Measurements from ENCODE around the gene DSE. TPM values are rescaled to one million over a fixed set of nuclear protein-coding genes. Genes with fewer than 3 reads are reported as not detected.

Gene DSE
- total RNA-seq, 3 donors from 2014 or later: 2.0 to 4.7 (median 3.4) TPM

GRCh38 chr6:116446399-116446798 is 75.7 kb downstream of the DSE start:
- no peak for ATAC-seq
- no peak overlapping the region for H3K4me3 Mint-ChIP-seq
- peaks cover 17% of the 10 kb centered on the region for H3K27me3 Mint-ChIP-seq (ENCODE audit: low read depth)
- no peak for DNase-seq
- peaks cover 18% of the 10 kb centered on the region for H3K4me1 Mint-ChIP-seq (ENCODE audit: low read depth)
- no peaks in the 10 kb centered on the region for H3K36me3 Mint-ChIP-seq (ENCODE audit: insufficient read depth)
- H3K9me3 Mint-ChIP-seq: no peaks in the 10 kb centered on the region

GRCh38 chr6:116447052-116447451 is 76.3 kb downstream of the DSE start:
- Mint-ChIP-seq H3K9me3 (no peaks in the 10 kb centered on the region), H3K36me3 (ENCODE audit: insufficient read depth) (no peaks in the 10 kb centered on the region), H3K4me1 (ENCODE audit: low read depth) (peaks cover 18% of the 10 kb centered on the region), H3K4me3 (no peak overlapping the region), H3K27me3 (ENCODE audit: low read depth) (peaks cover 14% of the 10 kb centered on the region)
- ATAC-seq (no peak), DNase-seq (no peak)

- Mint-ChIP-seq H3K27me3 (ENCODE audit: low read depth) (peaks cover 11% of the 10 kb centered on the region), H3K4me1 (ENCODE audit: low read depth) (peaks cover 18% of the 10 kb centered on the region), H3K36me3 (ENCODE audit: insufficient read depth) (no peaks in the 10 kb centered on the region), H3K4me3 (no peak overlapping the region), H3K9me3 (no peaks in the 10 kb centered on the region)
- DNase-seq (no peak), ATAC-seq (peak in 1 of 2 donors; percentile 65)
These were observed 76.8 kb downstream of the DSE start for GRCh38 chr6:116447496-116448011.

- no peak for ATAC-seq
- H3K36me3 Mint-ChIP-seq (ENCODE audit: insufficient read depth): no peaks in the 10 kb centered on the region
- no peaks in the 10 kb centered on the region for H3K9me3 Mint-ChIP-seq
- H3K4me3 Mint-ChIP-seq: no peak overlapping the region
- DNase-seq: no peak
- peaks cover 10% of the 10 kb centered on the region for H3K27me3 Mint-ChIP-seq (ENCODE audit: low read depth)
- peaks cover 15% of the 10 kb centered on the region for H3K4me1 Mint-ChIP-seq (ENCODE audit: low read depth)
These were observed 78.8 kb downstream of the DSE start for GRCh38 chr6:116449565-116449964.

- Mint-ChIP-seq H3K36me3 (ENCODE audit: insufficient read depth) (no peaks in the 10 kb centered on the region), H3K9me3 (no peaks in the 10 kb centered on the region), H3K27me3 (ENCODE audit: low read depth) (peaks cover 9% of the 10 kb centered on the region), H3K4me3 (no peak overlapping the region), H3K4me1 (ENCODE audit: low read depth) (peaks cover 8% of the 10 kb centered on the region)
- DNase-seq (no peak), ATAC-seq (no peak)
These were observed 79.5 kb downstream of the DSE start for GRCh38 chr6:116450185-116450710.

GRCh38 chr6:116450769-116451740 is 80.3 kb downstream of the DSE start:
- Mint-ChIP-seq H3K9me3 (no peaks in the 10 kb centered on the region), H3K27me3 (ENCODE audit: low read depth) (peaks cover 8% of the 10 kb centered on the region), H3K4me1 (ENCODE audit: low read depth) (peaks cover 8% of the 10 kb centered on the region), H3K4me3 (no peak overlapping the region), H3K36me3 (ENCODE audit: insufficient read depth) (no peaks in the 10 kb centered on the region)
- ATAC-seq: no peak
- DNase-seq: no peak

- peaks cover 8% of the 10 kb centered on the region for H3K4me1 Mint-ChIP-seq (ENCODE audit: low read depth)
- H3K27me3 Mint-ChIP-seq (ENCODE audit: low read depth): peaks cover 8% of the 10 kb centered on the region
- ATAC-seq: no peak
- no peaks in the 10 kb centered on the region for H3K36me3 Mint-ChIP-seq (ENCODE audit: insufficient read depth)
- H3K4me3 Mint-ChIP-seq: no peak overlapping the region
- H3K9me3 Mint-ChIP-seq: no peaks in the 10 kb centered on the region
- no peak for DNase-seq
These were observed 81.2 kb downstream of the DSE start for GRCh38 chr6:116451916-116452315.

- DNase-seq (no peak), ATAC-seq (no peak)
- Mint-ChIP-seq H3K4me1 (ENCODE audit: low read depth) (peaks cover 8% of the 10 kb centered on the region), H3K9me3 (no peaks in the 10 kb centered on the region), H3K27me3 (ENCODE audit: low read depth) (peaks cover 8% of the 10 kb centered on the region), H3K36me3 (ENCODE audit: insufficient read depth) (no peaks in the 10 kb centered on the region), H3K4me3 (no peak overlapping the region)
These were observed 81.8 kb downstream of the DSE start for GRCh38 chr6:116452531-116452930.

- no peak for DNase-seq
- Mint-ChIP-seq H3K27me3 (ENCODE audit: low read depth) (peaks cover 19% of the 10 kb centered on the region), H3K4me3 (no peak overlapping the region), H3K4me1 (ENCODE audit: low read depth) (peaks cover 4% of the 10 kb centered on the region), H3K9me3 (no peaks in the 10 kb centered on the region), H3K36me3 (ENCODE audit: insufficient read depth) (no peaks in the 10 kb centered on the region)
- no peak for ATAC-seq
These were observed 85.4 kb downstream of the DSE start for GRCh38 chr6:116456106-116456505.

- Mint-ChIP-seq H3K36me3 (ENCODE audit: insufficient read depth) (no peaks in the 10 kb centered on the region), H3K4me1 (ENCODE audit: low read depth) (peaks cover 10% of the 10 kb centered on the region), H3K9me3 (no peaks in the 10 kb centered on the region), H3K27me3 (ENCODE audit: low read depth) (peaks cover 21% of the 10 kb centered on the region), H3K4me3 (no peak overlapping the region)
- no peak for ATAC-seq
- DNase-seq: no peak
These were observed 86.2 kb downstream of the DSE start for GRCh38 chr6:116456927-116457326.

GRCh38 chr6:116458264-116458663 is 87.5 kb downstream of the DSE start:
- Mint-ChIP-seq H3K9me3 (no peaks in the 10 kb centered on the region), H3K27me3 (ENCODE audit: low read depth) (peaks cover 30% of the 10 kb centered on the region), H3K4me3 (no peak overlapping the region), H3K36me3 (ENCODE audit: insufficient read depth) (no peaks in the 10 kb centered on the region), H3K4me1 (ENCODE audit: low read depth) (peaks cover 15% of the 10 kb centered on the region)
- DNase-seq (no peak), ATAC-seq (no peak)

GRCh38 chr6:116459927-116460326 is 89.2 kb downstream of the DSE start:
- peaks cover 19% of the 10 kb centered on the region for H3K4me1 Mint-ChIP-seq (ENCODE audit: low read depth)
- no peaks in the 10 kb centered on the region for H3K9me3 Mint-ChIP-seq
- DNase-seq (no peak), ATAC-seq (no peak)
- peaks cover 41% of the 10 kb centered on the region for H3K27me3 Mint-ChIP-seq (ENCODE audit: low read depth)
- no peaks in the 10 kb centered on the region for H3K36me3 Mint-ChIP-seq (ENCODE audit: insufficient read depth)
- H3K4me3 Mint-ChIP-seq: no peak overlapping the region

- peak within 1 kb of the TSS; percentile 46 for H3K4me3 Mint-ChIP-seq
- no peaks in the 10 kb centered on the region for H3K9me3 Mint-ChIP-seq
- H3K36me3 Mint-ChIP-seq (ENCODE audit: insufficient read depth): no peaks in the 10 kb centered on the region
- DNase-seq (no peak), ATAC-seq (no peak)
- peaks cover 23% of the 10 kb centered on the region for H3K4me1 Mint-ChIP-seq (ENCODE audit: low read depth)
- H3K27me3 Mint-ChIP-seq (ENCODE audit: low read depth): peaks cover 41% of the 10 kb centered on the region
These were observed 90.7 kb downstream of the DSE start, which contains the start of gene CALHM6 for GRCh38 chr6:116461331-116461931. Gene CALHM6, plus strand, starts transcription at chr6:116461375. Its CDS starts 555 bp downstream, at chr6:116461930.
